NCI-H510A treated with DMSO at 0.1 percent for 48 hours (cell line): Measurements from ENCODE around the gene AADACL2.
"Not testable (repeated sequence)": the region's sequence is repeated elsewhere in the genome, so short reads cannot be mapped to it uniquely, and the experiment has no call there.

Source experiments
- DNase-seq: peaks from one replicate; lab custom pipeline; 2025; lab: John Stamatoyannopoulos, UW

Gene AADACL2

DNA sequence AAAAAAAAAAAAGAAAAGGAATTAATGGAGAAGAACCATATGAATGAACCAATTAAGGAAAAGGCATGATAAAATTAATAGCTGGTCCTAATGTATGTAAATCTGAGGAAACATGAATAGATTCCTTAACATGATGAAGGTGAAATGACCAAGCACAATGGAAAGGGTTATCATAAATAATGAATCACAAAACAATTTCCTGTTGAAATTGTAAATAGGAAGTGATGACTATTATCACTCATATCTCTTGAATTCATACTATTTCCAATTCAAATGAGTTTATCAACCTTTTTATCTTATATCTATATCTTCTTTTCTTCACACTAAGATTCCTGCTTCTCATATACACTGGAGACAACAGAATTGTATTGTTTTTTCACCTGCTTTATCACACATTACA is 32.0 kb downstream of the AADACL2 start:
- no peak for DNase-seq

DNA sequence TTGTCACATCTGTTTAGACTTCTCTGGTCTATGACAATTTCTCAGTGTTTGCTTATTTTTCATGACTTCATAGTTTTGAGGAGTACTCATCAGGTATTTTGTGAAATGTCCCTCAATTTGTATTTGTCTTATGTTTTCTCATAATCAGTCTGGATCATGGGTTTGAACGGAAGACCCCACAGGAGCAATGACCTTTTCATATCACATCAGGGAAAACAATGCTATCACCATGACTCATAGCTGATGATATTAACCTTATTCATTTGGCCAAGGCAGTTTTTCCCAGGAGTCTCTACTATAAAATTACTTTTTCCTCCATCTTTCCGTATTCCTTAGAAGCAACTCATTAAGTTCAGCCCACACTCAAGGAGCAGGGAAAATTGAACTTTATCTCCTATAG is 32.7 kb downstream of the AADACL2 start:
- DNase-seq, result no peak

DNA sequence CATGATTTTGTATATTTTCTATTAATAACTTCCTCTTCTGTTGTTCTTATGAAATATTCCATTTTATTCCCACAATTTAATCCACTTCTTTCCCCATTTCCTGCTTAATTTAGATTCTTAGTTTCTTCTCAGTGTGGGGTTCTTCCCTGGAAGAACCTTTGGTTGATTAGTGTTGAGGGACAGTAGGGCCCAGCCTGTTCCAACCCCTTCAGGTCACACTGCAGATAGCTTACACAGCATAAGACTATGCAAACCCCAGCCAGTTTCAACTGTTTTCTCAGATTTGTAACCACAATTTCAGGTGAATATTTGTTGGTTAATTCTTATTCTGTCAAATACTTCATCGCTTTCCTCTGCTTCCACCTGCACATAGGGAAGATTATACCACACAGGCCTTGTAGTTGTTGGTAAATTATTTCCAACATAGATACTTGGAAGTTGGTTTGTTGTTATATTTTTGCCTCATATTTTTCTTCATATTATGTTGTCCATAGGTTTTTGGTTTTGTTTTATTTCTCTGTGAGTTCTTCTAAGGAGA is 34.7 kb downstream of the AADACL2 start:
- no peak for DNase-seq

DNA sequence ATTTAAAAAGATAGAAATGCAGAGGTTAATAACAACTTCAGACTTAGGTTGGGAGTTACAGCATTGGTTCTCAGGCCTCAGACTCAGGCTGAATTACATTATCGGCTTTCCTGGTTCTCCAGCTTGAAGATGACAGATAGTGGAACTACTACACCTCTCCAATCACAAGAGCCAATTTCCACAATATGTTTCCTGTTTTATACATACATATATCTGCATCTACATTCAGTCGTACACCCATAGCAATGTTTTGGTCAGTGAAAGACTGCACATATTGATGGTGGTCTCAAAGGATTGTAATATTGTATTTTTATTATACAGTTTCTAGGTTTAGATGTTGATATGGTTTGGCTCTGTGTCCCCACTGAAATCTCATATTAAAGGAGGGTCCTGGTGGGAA is 35.4 kb downstream of the AADACL2 start:
- no peak for DNase-seq

DNA sequence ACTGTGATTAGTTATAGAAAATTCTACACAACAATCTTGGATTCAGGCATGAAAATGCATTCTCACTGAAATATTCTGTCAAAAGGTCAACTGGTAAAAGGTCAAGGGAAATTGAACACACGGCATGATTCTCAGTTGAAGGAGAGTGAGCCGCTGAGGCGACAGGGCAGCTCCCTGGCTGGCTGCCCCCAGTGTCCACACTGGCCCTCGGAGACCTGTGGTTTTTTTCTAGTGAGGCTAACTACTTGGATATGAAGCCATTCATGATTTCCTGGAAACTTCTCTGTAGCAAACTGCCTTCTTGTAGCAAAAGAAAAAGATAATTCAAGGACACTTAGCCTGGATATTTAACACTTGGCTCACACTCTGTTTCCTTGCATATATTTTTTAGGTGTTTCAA is 37.2 kb downstream of the AADACL2 start:
- no peak for DNase-seq

DNA sequence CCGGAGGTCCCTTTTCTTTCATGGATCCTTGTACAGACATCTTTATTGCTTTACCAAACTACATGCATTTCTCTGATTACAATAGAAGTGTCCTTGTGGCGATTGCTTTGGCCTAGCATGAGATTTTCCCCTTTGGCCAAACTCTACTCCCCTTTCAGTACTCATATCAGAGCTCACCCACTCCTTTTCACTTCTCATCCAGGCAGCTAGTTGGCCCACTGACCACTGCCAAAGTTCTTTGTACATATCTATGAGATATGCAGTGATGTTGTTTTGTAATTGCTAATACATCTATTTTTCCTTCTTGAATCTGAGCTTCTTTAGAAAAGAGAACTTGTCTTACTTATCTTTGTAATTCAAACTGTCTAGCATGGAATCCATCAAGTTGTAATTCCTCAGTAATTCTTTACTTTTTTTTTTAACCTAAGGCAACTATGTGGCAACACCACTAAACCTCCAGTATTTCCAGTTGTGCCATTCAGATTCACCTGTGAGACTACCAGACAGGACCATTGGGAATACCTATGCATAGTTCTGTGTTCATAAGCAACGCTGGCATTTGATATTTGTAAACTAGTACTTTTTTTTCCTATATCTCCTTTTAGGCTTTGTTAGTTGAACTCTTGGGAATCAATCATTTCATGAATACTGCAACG is 39.2 kb downstream of the AADACL2 start:
- DNase-seq, result no peak

DNA sequence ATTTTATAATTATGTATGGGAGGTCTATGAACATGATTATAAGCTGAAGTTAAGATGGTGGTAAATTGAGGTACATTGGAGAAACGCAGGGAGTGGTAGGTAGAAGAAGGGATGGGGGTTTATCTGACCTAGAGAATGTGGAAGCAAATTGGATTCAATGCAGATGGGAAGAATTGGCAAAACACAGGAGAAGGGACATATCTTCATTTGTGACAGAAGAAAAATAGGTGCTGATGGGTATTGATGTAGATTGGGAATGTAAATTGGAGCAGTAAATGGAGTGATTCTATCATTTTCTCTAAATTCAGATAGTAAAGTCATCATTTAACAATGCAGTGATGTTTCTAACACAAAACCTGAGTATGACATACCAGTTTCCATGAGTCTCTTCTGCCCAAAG is 40.5 kb downstream of the AADACL2 start:
- no peak for DNase-seq

DNA sequence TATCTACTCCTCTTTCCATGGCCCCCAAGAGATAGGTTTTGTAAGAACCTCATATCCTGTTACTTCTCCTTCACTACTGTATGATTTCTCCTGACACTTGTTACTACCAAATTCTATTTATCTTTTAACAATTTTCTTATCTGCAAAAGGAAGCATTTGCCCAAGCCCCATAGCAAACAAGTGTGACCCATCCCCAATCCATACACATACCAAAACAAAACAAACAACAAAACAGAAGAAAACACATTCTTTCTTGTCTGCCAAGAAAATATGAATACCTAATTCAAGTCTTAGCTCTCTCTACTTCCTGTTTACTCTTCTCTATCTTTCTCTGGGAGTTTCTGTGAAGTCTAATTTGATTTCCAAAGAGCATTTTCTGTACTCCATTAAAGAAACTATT is 41.2 kb downstream of the AADACL2 start:
- no peak for DNase-seq

DNA sequence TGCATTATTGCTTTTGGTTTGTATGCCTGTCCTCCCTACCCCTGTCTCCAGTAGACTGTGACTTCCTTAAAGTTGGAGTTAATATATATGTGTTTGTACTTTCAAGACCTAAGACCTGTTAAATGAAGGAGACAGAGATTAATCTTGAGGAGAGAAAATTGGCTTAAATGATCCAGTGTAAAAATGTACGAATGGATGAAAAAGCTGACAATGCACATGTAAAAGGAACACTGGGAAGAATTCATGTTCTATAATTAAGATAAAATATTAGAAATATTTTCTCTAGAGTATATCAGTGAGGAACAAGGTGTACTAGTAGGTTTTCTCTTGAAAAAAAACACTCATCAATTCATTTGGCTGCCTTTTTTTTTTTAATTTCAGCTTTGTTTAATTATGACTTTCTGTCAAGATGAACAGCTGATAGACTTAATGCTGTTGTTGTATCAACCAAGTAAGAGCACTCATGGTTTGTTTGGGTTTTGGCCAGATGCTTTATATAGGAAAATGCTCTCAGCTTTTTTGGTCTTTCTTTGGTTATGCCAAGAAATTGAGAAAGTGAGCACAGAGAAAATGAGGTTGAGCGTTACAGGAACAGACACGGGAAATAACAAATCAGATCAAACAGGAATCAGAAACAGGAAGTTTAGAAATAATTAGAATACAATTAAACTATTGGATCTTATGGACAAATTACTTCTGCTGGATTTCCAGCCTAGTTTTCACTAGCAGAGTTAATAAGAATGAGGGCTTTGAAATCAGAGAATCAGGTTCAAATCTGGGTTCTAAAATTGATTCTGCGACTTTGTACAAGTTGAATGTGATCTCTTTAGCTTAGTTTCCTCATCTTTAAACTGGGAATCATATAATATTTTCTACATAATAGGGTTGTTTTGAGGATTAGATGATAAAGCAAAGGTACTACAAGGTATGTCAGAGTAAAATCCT is 41.9 kb downstream of the AADACL2 start:
- no peak for DNase-seq

DNA sequence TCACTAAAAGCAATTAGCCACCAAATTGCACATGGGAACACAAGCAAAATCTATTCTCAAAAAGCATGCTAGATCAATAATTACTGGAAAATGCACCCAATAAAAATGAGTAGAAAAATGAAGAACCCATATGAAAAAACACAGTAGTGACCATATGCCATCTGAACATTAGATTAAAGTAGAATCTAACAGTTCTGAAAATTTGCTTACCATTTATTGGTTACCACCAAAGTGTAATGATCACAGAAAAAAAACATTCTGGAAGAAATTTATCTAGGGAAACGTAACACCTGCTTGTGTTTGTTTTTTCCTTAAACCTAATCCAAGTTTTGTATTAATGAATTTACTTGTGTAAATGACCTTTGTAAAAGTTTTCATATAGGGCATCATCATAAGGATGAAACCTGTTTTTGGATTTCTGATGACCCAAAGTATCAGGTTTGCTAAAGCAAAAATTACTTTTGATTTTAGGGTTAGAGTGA is 42.6 kb downstream of the AADACL2 start:
- no peak for DNase-seq

DNA sequence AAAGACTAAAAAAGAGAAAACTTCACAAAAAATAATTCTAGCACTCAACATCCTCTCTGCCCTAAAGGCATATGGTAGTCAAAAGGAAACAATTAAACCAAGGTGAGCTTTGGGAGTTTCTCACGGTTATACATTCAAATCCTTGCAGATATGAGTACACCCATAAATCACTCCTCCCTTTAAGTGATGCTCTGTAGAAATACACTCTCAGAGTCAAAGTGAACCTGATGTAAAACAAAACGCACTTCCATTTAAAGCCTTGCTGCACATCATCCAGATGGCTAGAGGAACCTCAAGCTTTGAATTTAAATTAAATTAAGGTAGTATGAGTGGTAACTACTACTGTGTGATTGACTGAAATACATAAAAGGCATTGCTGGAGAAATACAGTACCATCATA is 44.2 kb downstream of the AADACL2 start:
- no peak for DNase-seq

DNA sequence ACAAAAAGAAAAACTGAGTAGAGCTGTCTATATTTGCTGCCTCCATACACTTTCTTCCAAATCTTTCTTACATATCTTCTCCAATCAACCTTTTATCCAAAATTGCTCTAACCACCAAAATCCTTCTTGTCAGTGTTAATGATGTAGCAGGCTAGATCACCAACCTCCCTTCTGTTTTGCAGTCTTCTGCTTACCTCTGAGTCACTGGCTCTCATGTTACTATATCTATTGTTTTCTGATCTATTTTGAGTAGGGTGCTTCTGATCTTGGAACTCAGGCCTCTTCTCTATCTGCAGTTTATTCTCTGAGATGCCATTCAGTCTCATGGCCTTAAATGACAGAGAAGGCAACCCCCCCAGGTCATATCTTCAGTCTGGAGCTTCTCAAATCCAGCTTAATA is 53.9 kb downstream of the AADACL2 start:
- DNase-seq, result no peak

DNA sequence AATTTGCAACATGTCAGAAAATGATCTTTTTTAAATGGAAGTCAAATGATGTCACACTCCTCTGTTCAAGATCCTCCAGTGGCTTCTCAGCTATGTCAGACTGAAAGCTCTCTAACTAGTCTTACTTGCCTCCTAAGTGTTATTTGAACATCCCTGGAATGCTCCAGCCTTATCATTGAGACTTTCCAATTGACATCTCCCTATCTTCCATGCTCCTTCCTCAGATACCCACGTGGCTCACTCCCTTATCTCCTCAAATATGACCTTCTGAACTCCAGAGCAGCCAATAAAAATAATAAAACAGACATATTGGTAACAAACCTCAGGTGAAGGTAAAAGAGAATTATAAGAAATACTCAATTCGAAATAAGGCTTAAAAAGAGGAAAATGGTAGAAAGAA is 54.7 kb downstream of the AADACL2 start:
- no peak for DNase-seq

DNA sequence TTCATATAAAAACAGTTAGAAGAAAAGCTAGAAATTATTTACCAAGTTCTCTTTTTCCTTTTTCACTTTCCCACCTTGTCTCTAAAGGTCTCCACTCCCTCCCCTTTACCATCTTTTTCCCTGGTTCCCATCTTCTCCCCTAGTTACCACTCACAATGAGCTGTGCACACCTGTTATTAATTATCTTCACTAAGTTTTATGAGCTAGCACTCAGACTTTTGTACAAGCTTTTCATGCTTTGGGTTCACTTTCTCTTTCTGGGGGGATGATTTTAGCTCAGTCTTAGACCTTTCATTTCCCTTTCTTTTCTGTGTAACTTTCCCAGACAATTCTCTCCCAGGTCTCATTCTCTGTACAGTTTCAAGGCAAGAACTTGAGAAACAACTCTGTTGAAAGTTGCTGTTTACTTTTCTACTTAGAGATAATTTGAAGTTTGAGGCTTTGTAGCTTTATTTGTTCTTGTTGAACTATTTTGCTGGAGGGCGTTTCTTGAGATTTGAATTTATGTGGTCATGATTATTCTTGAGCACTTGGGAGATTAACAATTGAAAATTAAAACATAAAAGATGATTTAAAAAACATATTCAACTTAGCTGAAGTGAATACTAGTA is 56.2 kb downstream of the AADACL2 start:
- no peak for DNase-seq

DNA sequence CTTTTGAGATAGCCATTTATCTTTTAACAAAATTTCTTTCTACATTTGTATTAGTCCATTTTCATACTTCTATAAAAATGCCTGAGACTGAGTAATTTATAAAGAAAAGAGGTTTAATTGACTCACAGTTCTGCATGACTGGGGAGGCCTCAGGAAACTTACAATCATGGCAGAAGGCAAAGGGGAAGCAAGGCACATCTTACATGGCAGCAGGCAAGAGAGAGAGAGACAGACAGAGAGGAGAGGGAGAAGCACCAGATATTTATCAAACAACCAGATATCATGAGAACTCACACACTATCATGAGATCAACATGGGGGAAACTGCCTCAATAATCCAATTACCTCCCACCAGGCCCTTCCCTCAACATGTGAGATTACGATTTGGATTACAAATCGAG is 57.0 kb downstream of the AADACL2 start:
- DNase-seq, result not testable (repeated sequence)

DNA sequence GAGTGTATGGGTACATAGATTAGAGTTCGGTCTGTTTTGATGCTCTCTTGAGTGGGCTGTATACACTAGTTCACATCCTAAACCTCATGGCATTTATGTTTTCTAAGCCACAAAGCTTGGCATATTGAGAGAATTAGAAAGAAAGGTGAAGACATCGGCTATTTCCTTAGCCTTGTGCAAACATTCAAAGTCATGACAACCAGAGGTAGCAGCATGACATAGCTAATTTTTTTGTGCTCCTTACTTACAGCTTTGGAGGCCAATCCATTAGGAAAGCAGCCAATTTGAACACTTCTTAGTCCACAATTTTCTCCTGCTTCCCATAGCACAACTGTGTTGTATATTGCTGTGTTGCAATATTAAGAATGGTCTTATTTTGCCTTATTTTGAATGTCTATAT is 58.7 kb downstream of the AADACL2 start:
- DNase-seq, result no peak

DNA sequence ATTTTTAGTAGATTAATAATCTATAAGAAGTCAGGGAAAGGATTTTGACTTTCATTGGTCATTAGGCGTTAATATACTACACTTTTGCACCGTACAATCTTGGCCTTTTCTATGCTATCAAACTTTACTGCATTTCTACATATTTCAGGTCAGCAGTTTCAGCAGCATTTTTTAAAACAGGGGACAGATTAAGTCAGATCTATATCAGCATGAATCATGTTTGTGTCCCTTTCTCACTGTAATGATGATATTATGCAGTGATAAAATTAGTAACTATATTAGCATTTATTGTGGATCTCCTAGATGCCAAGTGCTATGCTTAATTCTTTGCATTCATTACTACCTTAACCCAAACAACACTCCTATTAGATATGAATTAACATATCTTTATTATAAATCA is 59.9 kb downstream of the AADACL2 start:
- DNase-seq, result no peak

DNA sequence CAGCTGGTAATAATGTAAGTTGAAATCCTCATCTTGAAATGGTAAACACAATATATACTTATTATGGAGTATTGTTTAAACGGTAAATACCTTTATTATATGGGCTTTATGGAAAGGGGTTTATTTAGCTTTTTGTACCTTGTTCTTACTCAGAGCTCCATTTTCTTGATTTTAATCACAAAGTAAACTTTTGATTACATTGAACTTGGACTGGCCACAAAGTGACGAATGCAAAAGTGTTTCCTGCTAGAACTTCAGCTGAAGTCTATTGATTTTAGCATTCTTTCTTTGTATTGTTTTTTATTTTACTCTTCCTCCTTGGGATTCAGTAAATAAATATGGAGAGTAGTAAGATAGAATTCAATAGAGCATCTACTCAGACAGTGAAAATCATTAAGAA is 60.4 kb downstream of the AADACL2 start:
- DNase-seq, result no peak

DNA sequence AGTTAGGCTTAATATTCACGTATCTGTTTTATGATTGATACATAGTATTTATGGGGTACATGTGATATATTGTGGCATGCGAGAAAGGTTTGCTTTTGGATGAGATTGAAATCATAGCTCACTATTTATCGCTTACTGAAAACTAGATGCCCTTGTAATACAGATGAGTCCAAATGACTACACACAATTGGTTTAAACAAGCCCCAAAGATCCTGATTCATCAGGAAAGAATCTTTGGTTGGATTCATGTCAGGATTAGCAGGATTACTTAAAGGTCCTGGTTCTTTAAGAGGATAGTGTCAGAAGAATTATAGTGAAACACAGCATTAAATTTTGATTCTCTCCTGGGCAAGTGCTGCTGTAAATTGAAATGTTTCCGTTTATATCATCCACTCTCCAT is 61.5 kb downstream of the AADACL2 start:
- no peak for DNase-seq

DNA sequence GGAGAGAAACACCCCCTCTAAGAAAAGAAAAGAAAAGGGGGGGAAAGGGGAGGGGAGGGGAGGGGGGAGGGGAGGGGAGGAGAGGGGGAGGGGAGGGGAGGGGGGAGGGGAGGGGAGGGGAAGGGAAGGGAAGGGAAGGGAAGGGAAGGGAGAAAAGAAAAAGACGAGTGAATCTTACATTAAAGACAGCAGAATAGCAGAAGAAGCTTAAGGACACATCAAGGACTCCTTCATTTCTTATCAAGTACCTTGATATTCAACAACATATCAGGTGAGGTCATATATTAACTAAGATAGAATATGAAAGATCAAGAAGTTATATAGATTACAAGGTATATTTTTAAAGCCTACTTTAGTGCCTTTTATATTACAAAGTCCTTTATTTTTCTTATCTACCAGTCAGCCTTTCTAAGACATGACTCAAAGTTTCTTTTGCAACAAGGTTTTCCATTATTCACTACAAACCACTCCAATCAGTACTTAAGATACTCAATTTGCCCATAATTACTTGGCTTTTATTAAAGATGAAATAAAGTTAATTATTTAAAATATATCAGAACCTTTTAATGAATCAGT is 62.5 kb downstream of the AADACL2 start:
- no peak for DNase-seq

DNA sequence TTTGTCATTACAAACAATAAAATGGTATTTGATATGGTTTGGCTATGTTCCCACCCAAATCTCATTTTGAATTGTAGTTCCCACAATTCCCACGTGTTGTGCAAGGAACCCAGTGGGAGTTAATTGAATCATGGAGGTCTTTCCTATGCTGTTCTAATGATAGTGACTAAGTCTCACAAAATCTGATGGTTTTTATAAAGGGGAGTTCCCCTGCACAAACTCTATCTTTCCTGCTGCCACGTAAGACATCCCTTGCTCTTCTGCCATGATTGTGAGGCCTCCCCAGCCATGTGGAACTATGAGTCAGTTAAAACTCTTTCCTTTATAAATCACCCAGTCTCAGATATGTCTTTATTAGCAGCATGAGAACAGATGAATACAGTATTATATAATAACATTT is 64.7 kb downstream of the AADACL2 start:
- no peak for DNase-seq

DNA sequence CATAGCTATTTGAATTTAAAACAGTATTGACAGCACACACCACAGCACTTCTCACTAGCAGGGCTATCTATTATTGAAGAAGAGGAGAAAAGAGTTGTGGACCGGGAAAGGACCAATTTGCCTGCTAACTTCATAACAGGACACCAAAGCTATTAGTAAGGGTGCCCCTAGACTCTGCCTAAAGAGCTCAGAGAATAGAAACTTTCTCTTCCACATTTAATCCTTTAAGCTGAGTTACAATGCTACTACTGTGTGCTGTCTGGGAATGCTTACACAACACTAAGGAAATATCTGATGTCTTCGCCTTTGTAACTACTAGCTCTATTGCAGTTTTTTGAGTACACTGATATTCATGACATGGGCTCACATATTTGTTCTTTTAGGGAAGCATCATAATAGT is 66.7 kb downstream of the AADACL2 start:
- DNase-seq, result no peak
